Non-pigmented ciliary epithelial cell (primary cell): ENCODE results near the gene TENT4A.
A peak's percentile ranks its signal among the peaks of the same experiment; 100 is the strongest.

Source experiments
- DNase-seq: peaks from one replicate; pipeline ENCODE4 v3.0.0-alpha.2; 2010; ENCODE audit warnings: low read depth

TENT4A gene

GRCh38 chr5:6752782-6753181 is 39.5 kb downstream of the TENT4A start:
- no peak for DNase-seq

DNA sequence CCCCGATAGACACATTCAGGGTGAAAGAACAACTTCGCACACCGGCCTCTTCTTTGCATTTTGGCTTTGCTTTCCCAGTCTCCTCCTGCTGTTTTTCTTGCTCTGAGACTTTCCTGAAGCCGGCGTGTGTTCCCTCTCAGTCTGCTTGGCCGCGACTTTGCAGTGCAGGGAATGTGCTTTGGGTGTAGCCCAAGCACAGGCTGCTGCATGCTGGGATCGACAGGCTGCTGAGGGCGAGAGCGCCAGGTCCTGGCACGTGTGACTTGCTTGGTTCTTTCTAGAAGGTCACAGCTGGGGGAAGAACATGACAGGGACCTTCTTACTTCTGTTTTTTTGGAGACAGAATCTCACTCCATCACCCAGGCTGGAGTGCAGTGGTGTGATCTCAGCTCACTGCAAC is 40.6 kb downstream of the TENT4A start:
- no peak for DNase-seq

- no peak for DNase-seq
Measured at GRCh38 chr5:6754766-6755165, 41.5 kb downstream of the TENT4A start.

DNA sequence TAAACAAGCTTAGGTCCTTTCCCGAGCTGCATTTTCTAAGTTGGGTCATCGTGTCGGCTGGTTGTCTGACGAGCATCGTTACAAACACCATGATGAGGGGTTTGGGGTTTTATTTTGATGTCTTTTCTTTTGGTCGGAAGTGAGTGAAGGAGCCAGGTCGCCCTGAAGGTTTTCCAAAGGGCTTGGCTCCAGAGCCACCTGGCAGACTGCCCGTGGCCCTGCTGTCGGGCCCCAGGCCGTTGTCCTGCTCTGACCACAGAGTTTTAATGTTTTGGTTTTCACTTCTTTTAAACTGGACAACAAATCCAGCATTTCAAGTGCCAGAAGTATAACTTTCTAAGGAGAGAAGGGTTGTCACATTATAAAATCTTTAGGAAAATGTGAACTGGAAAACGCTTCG is 42.3 kb downstream of the TENT4A start:
- DNase-seq = no peak

- DNase-seq = no peak
Measured at GRCh38 chr5:6755941-6756340, 42.7 kb downstream of the TENT4A start.

DNA sequence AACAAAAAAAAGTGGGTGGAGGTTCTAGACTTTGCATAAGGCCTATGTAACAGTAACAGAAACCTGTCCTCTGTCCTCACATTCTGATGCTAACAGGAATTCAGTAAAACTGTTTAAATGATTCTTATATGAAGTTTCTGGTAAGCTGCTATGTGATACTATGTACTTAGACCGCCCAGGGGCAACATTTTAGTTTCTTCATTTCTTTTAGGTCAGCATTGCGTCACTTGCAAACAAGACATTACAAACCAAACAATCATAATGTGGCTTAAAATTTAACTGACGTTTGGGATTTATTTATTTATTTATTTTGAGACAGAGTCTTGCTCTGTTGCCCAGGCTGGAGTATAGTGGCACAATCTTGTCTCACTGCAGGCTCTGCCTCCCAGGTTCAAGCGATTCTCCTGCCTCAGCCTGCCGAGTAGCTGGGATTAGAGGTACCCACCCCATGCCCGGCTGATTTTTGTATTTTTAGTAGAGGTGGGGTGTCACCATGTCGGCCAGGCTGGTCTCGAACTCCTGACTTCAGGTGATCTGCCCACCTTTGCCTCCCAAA is 44.3 kb downstream of the TENT4A start:
- DNase-seq = no peak

GRCh38 chr5:6758236-6758635 is 45.0 kb downstream of the TENT4A start:
- no peak for DNase-seq

- DNase-seq = no peak
Measured at GRCh38 chr5:6758706-6759105, 45.5 kb downstream of the TENT4A start.

DNA sequence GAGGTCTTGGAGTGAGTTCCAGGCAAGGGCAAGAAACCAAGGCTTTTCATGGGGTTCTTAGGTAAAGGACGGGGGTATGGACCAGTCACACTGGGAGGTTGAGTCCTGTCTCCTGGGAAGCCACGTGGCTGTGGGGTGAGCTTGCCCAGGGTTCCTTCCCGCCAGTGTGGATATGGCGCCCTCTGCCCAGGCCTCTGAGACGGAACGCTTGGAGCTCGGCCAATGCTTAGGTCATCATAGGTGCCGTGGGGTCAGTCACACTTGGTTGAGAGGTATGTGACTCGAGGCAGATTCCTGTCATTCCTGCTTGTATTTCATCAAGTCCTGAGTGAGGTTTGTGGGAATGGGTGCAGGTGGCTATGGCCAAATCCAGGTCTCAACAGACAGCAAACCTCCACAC is 46.2 kb downstream of the TENT4A start:
- no peak for DNase-seq

GRCh38 chr5:6759983-6760382 is 46.8 kb downstream of the TENT4A start:
- DNase-seq = no peak

DNA sequence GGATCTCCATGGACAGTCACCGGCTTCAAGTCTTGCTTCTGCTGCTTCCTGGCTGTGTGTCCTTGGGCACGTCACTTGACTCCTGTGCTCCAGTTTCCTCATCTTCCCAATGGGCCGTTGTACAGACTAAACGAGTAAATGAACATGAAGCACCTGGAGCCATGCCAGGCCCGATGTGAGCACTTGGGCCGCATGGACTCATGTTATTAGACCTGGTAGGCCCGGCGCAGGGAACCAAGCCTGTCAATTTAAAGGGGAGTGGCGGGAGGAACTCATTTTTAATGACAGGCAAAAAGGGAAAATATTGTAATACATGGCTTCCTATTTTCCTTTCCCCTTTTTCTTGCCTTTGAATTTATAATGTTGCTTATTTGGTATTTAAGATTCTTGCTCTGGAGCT is 47.5 kb downstream of the TENT4A start:
- DNase-seq = no peak

DNA sequence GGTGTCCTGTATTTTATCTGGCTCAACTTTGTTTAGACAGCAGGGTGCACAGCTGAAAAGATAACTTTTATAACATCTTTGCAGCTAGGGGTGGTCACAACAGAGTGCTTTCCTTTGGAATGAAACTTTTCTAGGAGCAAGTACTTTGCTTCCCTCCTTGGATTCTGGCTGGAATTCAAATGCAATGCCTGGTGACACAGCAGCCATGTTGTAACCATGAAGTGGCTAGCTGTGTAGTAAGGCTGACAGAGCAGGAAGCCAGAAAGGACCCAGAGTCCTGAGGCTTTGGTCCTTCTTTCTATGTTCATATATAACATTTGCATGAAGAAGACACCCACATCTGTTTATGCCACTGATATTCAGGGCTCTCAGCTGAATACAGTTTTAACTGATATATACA is 48.1 kb downstream of the TENT4A start:
- DNase-seq = no peak

GRCh38 chr5:6762116-6762515 is 48.9 kb downstream of the TENT4A start:
- no peak for DNase-seq

- DNase-seq = no peak
Measured at GRCh38 chr5:6762697-6763096, 49.5 kb downstream of the TENT4A start.

DNA sequence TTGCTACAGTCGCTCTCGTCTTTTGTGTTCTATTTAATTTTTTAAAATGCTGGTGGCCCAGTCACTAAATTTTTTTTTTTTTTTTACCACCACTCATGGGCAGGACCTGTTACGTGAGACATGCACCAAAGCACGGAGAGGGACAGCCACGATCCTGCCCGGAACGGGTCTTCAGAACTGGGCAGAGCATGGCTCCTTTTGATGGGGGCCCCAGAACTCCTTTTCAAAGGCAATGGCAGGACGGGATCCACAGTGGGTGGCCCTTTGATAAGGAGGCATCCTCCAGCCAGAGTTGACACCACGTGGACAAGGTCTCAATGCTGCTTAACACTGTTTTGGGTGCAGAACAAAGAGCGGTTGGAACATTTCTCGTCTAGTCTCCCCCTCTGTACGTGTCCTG is 50.0 kb downstream of the TENT4A start:
- no peak for DNase-seq

GRCh38 chr5:6765612-6766525 is 52.6 kb downstream of the TENT4A start:
- DNase-seq = peak; percentile 18

DNA sequence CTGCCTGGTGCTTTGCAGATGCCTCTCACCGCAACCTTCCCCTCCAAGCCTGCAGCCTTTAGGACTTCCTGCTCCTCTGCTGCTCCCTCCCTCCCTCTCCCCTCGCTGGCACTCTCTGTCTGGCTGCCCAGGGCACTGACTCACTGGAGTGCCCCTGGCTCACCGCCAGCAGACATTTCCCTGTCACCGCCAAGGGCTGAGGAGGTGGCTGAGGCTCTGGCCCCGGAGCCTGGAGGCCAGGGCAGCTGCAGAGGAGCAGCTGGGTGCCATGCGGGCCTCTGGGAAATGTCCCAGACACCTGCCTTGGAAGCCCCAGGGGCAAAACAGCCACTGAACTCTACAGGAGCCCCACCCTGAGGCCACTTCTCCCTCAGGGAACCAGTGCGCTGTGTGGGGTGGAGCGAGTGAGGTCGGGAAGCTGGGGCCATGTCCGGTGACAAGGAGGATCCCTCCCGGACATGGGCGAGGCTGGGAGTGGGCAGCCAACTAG is 53.4 kb downstream of the TENT4A start:
- peak; percentile 3 for DNase-seq

- DNase-seq = no peak
Measured at GRCh38 chr5:6767481-6768063, 54.3 kb downstream of the TENT4A start.

- no peak for DNase-seq
Measured at GRCh38 chr5:6768590-6769230, 55.5 kb downstream of the TENT4A start.

DNA sequence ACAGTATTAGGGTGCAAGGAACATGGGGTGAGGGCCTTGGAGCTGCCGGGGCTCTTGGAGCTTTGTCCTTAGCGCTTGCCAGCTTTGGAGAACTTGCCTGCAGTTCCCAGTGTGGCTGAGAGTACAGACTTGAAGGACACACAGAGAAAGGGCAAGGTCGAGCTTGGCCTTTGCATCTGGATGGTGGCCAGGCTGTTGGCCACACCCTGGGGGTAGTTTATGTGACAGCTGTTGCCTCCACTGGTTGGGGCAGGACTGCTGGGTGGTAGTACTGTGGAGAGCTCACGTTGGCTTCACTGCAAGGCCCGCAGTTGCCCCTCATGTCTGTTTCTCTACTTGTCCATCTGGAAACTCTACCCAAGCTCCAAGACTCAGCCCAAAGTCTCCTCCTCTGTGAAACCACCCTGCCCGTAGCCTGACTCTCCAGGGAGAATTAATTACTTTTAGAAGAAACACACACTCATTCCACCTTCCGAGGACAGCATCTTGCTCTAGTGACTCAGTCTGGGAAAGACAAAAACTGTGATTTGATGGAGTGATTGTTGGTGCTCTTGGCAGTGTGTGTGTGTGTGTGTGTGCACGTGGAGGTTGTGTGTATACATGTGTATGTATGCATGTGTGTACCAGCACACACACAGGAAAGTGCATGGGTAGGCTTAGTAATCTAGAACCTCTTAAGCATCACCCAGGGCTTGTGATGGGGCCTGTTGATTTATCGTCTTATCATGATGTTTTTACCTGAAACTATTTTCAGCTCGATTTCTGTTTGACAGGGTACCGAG is 57.8 kb downstream of the TENT4A start:
- no peak for DNase-seq

- DNase-seq = no peak
Measured at GRCh38 chr5:6772886-6773285, 59.7 kb downstream of the TENT4A start.
